ENCODE data around the gene PHTF2. TPM values are rescaled to one million over a fixed set of nuclear protein-coding genes. Genes with fewer than 3 reads are reported as not detected.
"Not testable (repeated sequence)": the region's sequence is repeated elsewhere in the genome, so short reads cannot be mapped to it uniquely, and the experiment has no call there.

Gene PHTF2
- total and polyA plus RNA-seq, 7 donors, result 16.7 to 101 (median 51.7) TPM

- H3K9me3 ChIP-seq, result peaks cover 6% of the 10 kb centered on the region
- TF ChIP-seq, protein P1, sequence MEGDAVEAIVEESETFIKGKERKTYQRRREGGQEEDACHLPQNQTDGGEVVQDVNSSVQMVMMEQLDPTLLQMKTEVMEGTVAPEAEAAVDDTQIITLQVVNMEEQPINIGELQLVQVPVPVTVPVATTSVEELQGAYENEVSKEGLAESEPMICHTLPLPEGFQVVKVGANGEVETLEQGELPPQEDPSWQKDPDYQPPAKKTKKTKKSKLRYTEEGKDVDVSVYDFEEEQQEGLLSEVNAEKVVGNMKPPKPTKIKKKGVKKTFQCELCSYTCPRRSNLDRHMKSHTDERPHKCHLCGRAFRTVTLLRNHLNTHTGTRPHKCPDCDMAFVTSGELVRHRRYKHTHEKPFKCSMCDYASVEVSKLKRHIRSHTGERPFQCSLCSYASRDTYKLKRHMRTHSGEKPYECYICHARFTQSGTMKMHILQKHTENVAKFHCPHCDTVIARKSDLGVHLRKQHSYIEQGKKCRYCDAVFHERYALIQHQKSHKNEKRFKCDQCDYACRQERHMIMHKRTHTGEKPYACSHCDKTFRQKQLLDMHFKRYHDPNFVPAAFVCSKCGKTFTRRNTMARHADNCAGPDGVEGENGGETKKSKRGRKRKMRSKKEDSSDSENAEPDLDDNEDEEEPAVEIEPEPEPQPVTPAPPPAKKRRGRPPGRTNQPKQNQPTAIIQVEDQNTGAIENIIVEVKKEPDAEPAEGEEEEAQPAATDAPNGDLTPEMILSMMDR (IDR thresholded peaks at IDR 0.05), result no peak
- no peak overlapping the region for H3K27ac ChIP-seq
- H3K27me3 ChIP-seq (ENCODE audit: insufficient read depth in 3 of 3, low read length in 2 of 3), result no peaks in the 10 kb centered on the region
- H3K4me1 ChIP-seq, result peaks cover 13% of the 10 kb centered on the region
- WGBS, 3 donors, result 97 to 100% (median 98%) methylated on average over 1 of the region's 1 CpG
- DNase-seq (no peak), ATAC-seq (no peak)
- H3K36me3 ChIP-seq (ENCODE audit: insufficient read depth in 1 of 2, low read depth in 1 of 2), result peaks cover 0 to 40% of the 10 kb centered on the region in 2 donors
- no peak overlapping the region for H3K4me3 ChIP-seq
- intact Hi-C loops (cut with DNase I), result no loop called here
Measured at GRCh38 chr7:77783111-77783510, 15.5 kb upstream of the PHTF2 start.

GRCh38 chr7:77783545-77783944 lies 15.0 kb upstream of the PHTF2 start:
- H3K4me1 ChIP-seq, result peaks cover 8% of the 10 kb centered on the region
- intact Hi-C loops (cut with DNase I), result no loop called here
- peaks cover 6% of the 10 kb centered on the region for H3K9me3 ChIP-seq
- TF ChIP-seq, protein P1 (IDR thresholded peaks at IDR 0.05), result no peak
- H3K36me3 ChIP-seq (ENCODE audit: insufficient read depth in 1 of 2, low read depth in 1 of 2), result peaks cover 0 to 36% of the 10 kb centered on the region in 2 donors
- no peak for ATAC-seq
- WGBS, 3 donors, result 93 to 97% (median 96%) methylated on average over 3 of the region's 3 CpGs
- H3K27ac ChIP-seq, result no peak overlapping the region
- no peak for DNase-seq
- H3K4me3 ChIP-seq, result no peak overlapping the region
- no peaks in the 10 kb centered on the region for H3K27me3 ChIP-seq (ENCODE audit: insufficient read depth in 3 of 3, low read length in 2 of 3)

DNA sequence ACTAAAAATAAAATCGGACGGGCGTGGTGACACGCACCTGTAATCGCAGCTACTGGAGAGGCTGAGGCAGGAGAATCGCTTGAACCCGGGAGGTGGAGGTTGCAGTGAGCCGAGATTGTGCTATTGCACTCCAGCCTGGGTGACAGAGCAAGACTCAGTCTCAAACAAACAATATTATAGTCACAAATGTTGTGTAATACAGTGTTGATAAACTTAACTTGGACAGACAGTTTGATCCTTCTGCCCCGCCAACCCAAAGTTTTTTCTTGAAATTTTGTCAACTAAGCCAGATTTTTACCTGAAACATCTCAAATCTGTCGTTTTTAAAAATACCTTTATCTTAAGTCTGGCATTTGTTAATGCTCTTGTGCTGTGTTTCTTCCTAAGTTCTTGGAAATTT lies 14.1 kb upstream of the PHTF2 start:
- H3K9me3 ChIP-seq; H3K27ac ChIP-seq; DNase-seq; H3K4me3 ChIP-seq; ATAC-seq; H3K27me3 ChIP-seq (ENCODE audit: insufficient read depth in 3 of 3, low read length in 2 of 3); intact Hi-C loops (cut with DNase I); H3K4me1 ChIP-seq: not testable (repeated sequence)
- WGBS, 3 donors, result 93 to 98% (median 94%) methylated on average over 10 of the region's 10 CpGs
- peaks cover 0 to 27% of the 10 kb centered on the region in 2 donors for H3K36me3 ChIP-seq (ENCODE audit: insufficient read depth in 1 of 2, low read depth in 1 of 2)

GRCh38 chr7:77786018-77786417 lies 12.6 kb upstream of the PHTF2 start:
- Histone ChIP-seq H3K4me1 (no peaks in the 10 kb centered on the region), H3K27me3 (ENCODE audit: insufficient read depth in 3 of 3, low read length in 2 of 3) (no peaks in the 10 kb centered on the region), H3K9me3 (peaks cover 6% of the 10 kb centered on the region), H3K27ac (no peak overlapping the region), H3K4me3 (no peak overlapping the region), H3K36me3 (ENCODE audit: insufficient read depth in 1 of 2, low read depth in 1 of 2) (peaks cover 0 to 21% of the 10 kb centered on the region in 2 donors)
- ATAC-seq (no peak), DNase-seq (no peak)
- TF ChIP-seq, protein P1 (IDR thresholded peaks at IDR 0.05), result no peak
- WGBS, 3 donors, result 93 to 96% (median 95%) methylated on average over 3 of the region's 3 CpGs
- intact Hi-C loops (cut with DNase I), result no loop called here

DNA sequence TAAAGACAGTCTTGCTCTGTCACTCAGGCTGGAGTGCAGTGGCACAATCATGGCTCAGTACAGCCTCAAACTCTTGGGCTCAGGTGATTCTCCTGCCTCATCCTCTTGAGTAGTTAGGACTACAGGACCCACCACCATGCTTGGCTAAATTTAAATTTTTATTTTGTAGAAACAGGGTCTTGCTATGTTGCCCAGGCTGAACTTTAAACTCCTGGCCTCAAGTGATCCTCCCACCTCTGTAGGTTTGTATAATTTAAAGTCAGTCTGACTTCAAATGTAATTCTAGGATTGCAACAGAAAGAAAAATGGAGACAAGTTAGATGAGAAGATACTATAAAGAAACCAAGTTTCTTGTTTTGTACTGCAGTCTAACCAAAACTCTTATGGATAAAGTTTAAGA lies 11.8 kb upstream of the PHTF2 start:
- H3K27me3 ChIP-seq (ENCODE audit: insufficient read depth in 3 of 3, low read length in 2 of 3), result no peaks in the 10 kb centered on the region
- DNase-seq (no peak), ATAC-seq (no peak)
- H3K4me3 ChIP-seq, result no peak overlapping the region
- H3K9me3 ChIP-seq, result peaks cover 6% of the 10 kb centered on the region
- intact Hi-C loops (cut with DNase I), result no loop called here
- no peak overlapping the region for H3K27ac ChIP-seq
- TF ChIP-seq, protein P1 (IDR thresholded peaks at IDR 0.05), result no peak
- H3K36me3 ChIP-seq (ENCODE audit: insufficient read depth in 1 of 2, low read depth in 1 of 2), result peaks cover 0 to 14% of the 10 kb centered on the region in 2 donors
- H3K4me1 ChIP-seq, result peaks cover under 1% of the 10 kb centered on the region

All from psoas muscle (tissue), 8 donors.